HEK293 (cell line): ENCODE measurements around the gene STUB1.

ENCODE experiments used
- FEZF1 ChIP-seq: fragments of 450-650 bp; formaldehyde crosslinking; IDR thresholded peaks from 2 replicates; pipeline ENCODE4 v1.5.1; 2016; ENCODE audit warnings: missing biosample characterization, missing genetic modification characterization
- GFI1B ChIP-seq: fragments of 450-650 bp; formaldehyde crosslinking; IDR thresholded peaks from 2 replicates; pipeline ENCODE4 v1.5.1; 2016; ENCODE audit warnings: missing biosample characterization, missing genetic modification characterization
- GLI4 ChIP-seq: fragments of 450-650 bp; formaldehyde crosslinking; IDR thresholded peaks from 2 replicates; pipeline ENCODE4 v1.5.1; 2016; ENCODE audit warnings: missing biosample characterization, missing genetic modification characterization
- HOXD13 ChIP-seq: sonication (generic); formaldehyde crosslinking; IDR thresholded peaks from 2 replicates; pipeline ENCODE4 v1.8.0; 2022; ENCODE audit warnings: missing genetic modification reagents, borderline replicate concordance
- KLF10 ChIP-seq: fragments of 450-650 bp; IDR thresholded peaks from 2 replicates; pipeline ENCODE4 v1.5.1; 2018; ENCODE audit warnings: missing biosample characterization, mild to moderate bottlenecking, missing genetic modification characterization
- KLF16 ChIP-seq: fragments of 450-650 bp; formaldehyde crosslinking; IDR thresholded peaks from 2 replicates; pipeline ENCODE4 v1.5.1; 2017; ENCODE audit warnings: missing biosample characterization, missing genetic modification characterization
- KLF7 ChIP-seq: fragments of 450-650 bp; formaldehyde crosslinking; IDR thresholded peaks from 2 replicates; pipeline ENCODE4 v1.5.1; 2016; ENCODE audit warnings: missing biosample characterization, missing genetic modification characterization, borderline replicate concordance
- PRDM1 ChIP-seq: fragments of 450-650 bp; formaldehyde crosslinking; IDR thresholded peaks from 2 replicates; pipeline ENCODE4; 2016; ENCODE audit warnings: missing biosample characterization, missing genetic modification characterization
- RBAK ChIP-seq: fragments of 450-650 bp; formaldehyde crosslinking; IDR thresholded peaks from 2 replicates; pipeline ENCODE4 v1.5.1; 2016; ENCODE audit warnings: missing biosample characterization, missing genetic modification characterization
- REPIN1 ChIP-seq: fragments of 450-650 bp; formaldehyde crosslinking; IDR thresholded peaks from 2 replicates; pipeline ENCODE4 v1.5.1; 2017; ENCODE audit warnings: missing biosample characterization, missing genetic modification characterization, low read depth
- ZBTB17 ChIP-seq: fragments of 450-650 bp; formaldehyde crosslinking; IDR thresholded peaks from 2 replicates; pipeline ENCODE4 v1.5.1; 2016; ENCODE audit warnings: missing biosample characterization, missing genetic modification characterization
- ZBTB20 ChIP-seq: fragments of 450-650 bp; formaldehyde crosslinking; IDR thresholded peaks from 2 replicates; pipeline ENCODE4 v1.5.1; 2016; ENCODE audit warnings: missing biosample characterization, missing genetic modification characterization
- ZBTB8A ChIP-seq: fragments of 450-650 bp; formaldehyde crosslinking; IDR thresholded peaks from 2 replicates; pipeline ENCODE4 v1.5.1; 2016; ENCODE audit warnings: missing biosample characterization, missing genetic modification characterization
- ZNF112 ChIP-seq: fragments of 450-650 bp; formaldehyde crosslinking; IDR thresholded peaks from 2 replicates; pipeline ENCODE4 v1.5.0; 2017; ENCODE audit warnings: missing biosample characterization, missing genetic modification characterization
- ZNF114 ChIP-seq: fragments of 450-650 bp; formaldehyde crosslinking; IDR thresholded peaks from 2 replicates; pipeline ENCODE4 v1.5.0; 2017; ENCODE audit warnings: missing biosample characterization, missing genetic modification characterization
- ZNF155 ChIP-seq: fragments of 450-650 bp; formaldehyde crosslinking; IDR thresholded peaks from 2 replicates; pipeline ENCODE4 v1.5.1; 2016; ENCODE audit warnings: missing biosample characterization, missing genetic modification characterization
- ZNF223 ChIP-seq: fragments of 450-650 bp; formaldehyde crosslinking; IDR thresholded peaks from 2 replicates; pipeline ENCODE4 v1.5.1; 2016; ENCODE audit warnings: missing biosample characterization, missing genetic modification characterization
- ZNF354C ChIP-seq: fragments of 450-650 bp; formaldehyde crosslinking; IDR thresholded peaks from 2 replicates; pipeline ENCODE4 v1.5.1; 2016; ENCODE audit warnings: missing biosample characterization, missing genetic modification characterization, low read depth, borderline replicate concordance
- ZNF366 ChIP-seq: fragments of 450-650 bp; formaldehyde crosslinking; conservative IDR thresholded peaks from 2 replicates; pipeline ENCODE4 v1.5.1; 2016; ENCODE audit warnings: missing biosample characterization, missing genetic modification characterization
- ZNF48 ChIP-seq: fragments of 450-650 bp; formaldehyde crosslinking; IDR thresholded peaks from 2 replicates; pipeline ENCODE4 v1.5.1; 2016; ENCODE audit warnings: missing biosample characterization, missing genetic modification characterization
- ZNF596 ChIP-seq: fragments of 450-650 bp; IDR thresholded peaks from 2 replicates; pipeline ENCODE4 v1.5.0; 2018; ENCODE audit warnings: missing biosample characterization, mild to moderate bottlenecking, missing genetic modification characterization, moderate library complexity
- ZNF624 ChIP-seq: fragments of 450-650 bp; formaldehyde crosslinking; IDR thresholded peaks from 2 replicates; pipeline ENCODE4 v1.5.1; 2017; ENCODE audit warnings: missing biosample characterization, missing genetic modification characterization
- ZNF658 ChIP-seq: fragments of 450-650 bp; formaldehyde crosslinking; IDR thresholded peaks from 2 replicates; pipeline ENCODE4; 2016; ENCODE audit warnings: missing biosample characterization, missing genetic modification characterization
- ZNF704 ChIP-seq: fragments of 450-650 bp; formaldehyde crosslinking; IDR thresholded peaks from 2 replicates; pipeline ENCODE4 v1.5.1; 2016; ENCODE audit warnings: missing biosample characterization, missing genetic modification characterization
- ZNF791 ChIP-seq: fragments of 450-650 bp; formaldehyde crosslinking; IDR thresholded peaks from 2 replicates; pipeline ENCODE4 v1.5.1; 2016; ENCODE audit warnings: missing biosample characterization, missing genetic modification characterization
- ZNF830 ChIP-seq: fragments of 450-650 bp; IDR thresholded peaks from 2 replicates; pipeline ENCODE4 v1.5.0; 2018; ENCODE audit warnings: missing biosample characterization, missing genetic modification characterization, low read depth, mild to moderate bottlenecking, moderate library complexity
- ZXDB ChIP-seq: fragments of 450-650 bp; formaldehyde crosslinking; IDR thresholded peaks from 2 replicates; pipeline ENCODE4 v1.5.1; 2016; ENCODE audit warnings: missing biosample characterization, missing genetic modification characterization
- TF ChIP-seq, protein P1 (sequence below): fragments of 450-650 bp; formaldehyde crosslinking; IDR thresholded peaks from 2 replicates; pipeline ENCODE4 v1.5.1; 2016; ENCODE audit warnings: missing biosample characterization, missing genetic modification characterization
- TF ChIP-seq, protein P2 (sequence below): fragments of 450-650 bp; formaldehyde crosslinking; IDR thresholded peaks from 2 replicates; pipeline ENCODE4 v1.5.1; 2016; ENCODE audit warnings: missing biosample characterization, missing genetic modification characterization
- TF ChIP-seq, protein P3 (sequence below): fragments of 450-650 bp; formaldehyde crosslinking; conservative IDR thresholded peaks from 2 replicates; pipeline ENCODE4 v1.5.1; 2016; ENCODE audit warnings: low read depth, missing biosample characterization, missing genetic modification characterization

The STUB1 gene

GRCh38 chr16:678858-679813 is 1.1 kb upstream of the STUB1 start (continued):
- TF ChIP-seq ZNF596 (tag by site-specific recombination), result no peak
- no peak for TF ChIP-seq REPIN1 (tag by site-specific recombination)
- TF ChIP-seq ZBTB20 (tag by site-specific recombination), result no peak
- peak; percentile 97 for TF ChIP-seq ZXDB (tag by site-specific recombination)
- no peak for TF ChIP-seq ZNF114
- TF ChIP-seq KLF7 (tag by site-specific recombination), result peak; percentile 75; the same call in 1 of the 2 replicates
- peak; percentile 46 for TF ChIP-seq ZBTB17
- no peak for TF ChIP-seq RBAK (tag by site-specific recombination)
- no peak for TF ChIP-seq ZNF48
- TF ChIP-seq ZNF658 (tag by site-specific recombination), result no peak
- TF ChIP-seq ZNF354C, result no peak
- TF ChIP-seq GFI1B (tag by site-specific recombination), result no peak
- TF ChIP-seq ZNF112 (tag by site-specific recombination), result no peak
- no peak for TF ChIP-seq GLI4 (tag by site-specific recombination)
- TF ChIP-seq ZNF366, result no peak
- no peak for TF ChIP-seq PRDM1 (tag by site-specific recombination)
- TF ChIP-seq, protein P1, sequence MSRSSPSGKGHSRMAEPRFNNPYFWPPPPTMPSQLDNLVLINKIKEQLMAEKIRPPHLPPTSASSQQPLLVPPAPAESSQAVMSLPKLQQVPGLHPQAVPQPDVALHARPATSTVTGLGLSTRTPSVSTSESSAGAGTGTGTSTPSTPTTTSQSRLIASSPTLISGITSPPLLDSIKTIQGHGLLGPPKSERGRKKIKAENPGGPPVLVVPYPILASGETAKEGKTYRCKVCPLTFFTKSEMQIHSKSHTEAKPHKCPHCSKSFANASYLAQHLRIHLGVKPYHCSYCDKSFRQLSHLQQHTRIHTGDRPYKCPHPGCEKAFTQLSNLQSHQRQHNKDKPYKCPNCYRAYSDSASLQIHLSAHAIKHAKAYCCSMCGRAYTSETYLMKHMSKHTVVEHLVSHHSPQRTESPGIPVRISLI, result no peak
- no peak for TF ChIP-seq HOXD13 (CRISPR knock-in tag)
- TF ChIP-seq ZNF830 (tag by site-specific recombination), result no peak
- TF ChIP-seq ZBTB8A (tag by site-specific recombination), result peak; percentile 52
- no peak for TF ChIP-seq ZNF704
- TF ChIP-seq ZNF791, result no peak
- TF ChIP-seq KLF10 (tag by site-specific recombination), result peak; percentile 44; the same call in 1 of the 2 replicates
- no peak for TF ChIP-seq ZNF624
- no peak for TF ChIP-seq ZNF155 (tag by site-specific recombination)
- TF ChIP-seq, protein P2, sequence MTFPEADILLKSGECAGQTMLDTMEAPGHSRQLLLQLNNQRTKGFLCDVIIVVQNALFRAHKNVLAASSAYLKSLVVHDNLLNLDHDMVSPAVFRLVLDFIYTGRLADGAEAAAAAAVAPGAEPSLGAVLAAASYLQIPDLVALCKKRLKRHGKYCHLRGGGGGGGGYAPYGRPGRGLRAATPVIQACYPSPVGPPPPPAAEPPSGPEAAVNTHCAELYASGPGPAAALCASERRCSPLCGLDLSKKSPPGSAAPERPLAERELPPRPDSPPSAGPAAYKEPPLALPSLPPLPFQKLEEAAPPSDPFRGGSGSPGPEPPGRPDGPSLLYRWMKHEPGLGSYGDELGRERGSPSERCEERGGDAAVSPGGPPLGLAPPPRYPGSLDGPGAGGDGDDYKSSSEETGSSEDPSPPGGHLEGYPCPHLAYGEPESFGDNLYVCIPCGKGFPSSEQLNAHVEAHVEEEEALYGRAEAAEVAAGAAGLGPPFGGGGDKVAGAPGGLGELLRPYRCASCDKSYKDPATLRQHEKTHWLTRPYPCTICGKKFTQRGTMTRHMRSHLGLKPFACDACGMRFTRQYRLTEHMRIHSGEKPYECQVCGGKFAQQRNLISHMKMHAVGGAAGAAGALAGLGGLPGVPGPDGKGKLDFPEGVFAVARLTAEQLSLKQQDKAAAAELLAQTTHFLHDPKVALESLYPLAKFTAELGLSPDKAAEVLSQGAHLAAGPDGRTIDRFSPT (tag by site-specific recombination), result peak; percentile 66
- peak; percentile 79; the same call in 1 of the 2 replicates for TF ChIP-seq KLF16
- no peak for TF ChIP-seq FEZF1 (tag by site-specific recombination)
- TF ChIP-seq, protein P3, sequence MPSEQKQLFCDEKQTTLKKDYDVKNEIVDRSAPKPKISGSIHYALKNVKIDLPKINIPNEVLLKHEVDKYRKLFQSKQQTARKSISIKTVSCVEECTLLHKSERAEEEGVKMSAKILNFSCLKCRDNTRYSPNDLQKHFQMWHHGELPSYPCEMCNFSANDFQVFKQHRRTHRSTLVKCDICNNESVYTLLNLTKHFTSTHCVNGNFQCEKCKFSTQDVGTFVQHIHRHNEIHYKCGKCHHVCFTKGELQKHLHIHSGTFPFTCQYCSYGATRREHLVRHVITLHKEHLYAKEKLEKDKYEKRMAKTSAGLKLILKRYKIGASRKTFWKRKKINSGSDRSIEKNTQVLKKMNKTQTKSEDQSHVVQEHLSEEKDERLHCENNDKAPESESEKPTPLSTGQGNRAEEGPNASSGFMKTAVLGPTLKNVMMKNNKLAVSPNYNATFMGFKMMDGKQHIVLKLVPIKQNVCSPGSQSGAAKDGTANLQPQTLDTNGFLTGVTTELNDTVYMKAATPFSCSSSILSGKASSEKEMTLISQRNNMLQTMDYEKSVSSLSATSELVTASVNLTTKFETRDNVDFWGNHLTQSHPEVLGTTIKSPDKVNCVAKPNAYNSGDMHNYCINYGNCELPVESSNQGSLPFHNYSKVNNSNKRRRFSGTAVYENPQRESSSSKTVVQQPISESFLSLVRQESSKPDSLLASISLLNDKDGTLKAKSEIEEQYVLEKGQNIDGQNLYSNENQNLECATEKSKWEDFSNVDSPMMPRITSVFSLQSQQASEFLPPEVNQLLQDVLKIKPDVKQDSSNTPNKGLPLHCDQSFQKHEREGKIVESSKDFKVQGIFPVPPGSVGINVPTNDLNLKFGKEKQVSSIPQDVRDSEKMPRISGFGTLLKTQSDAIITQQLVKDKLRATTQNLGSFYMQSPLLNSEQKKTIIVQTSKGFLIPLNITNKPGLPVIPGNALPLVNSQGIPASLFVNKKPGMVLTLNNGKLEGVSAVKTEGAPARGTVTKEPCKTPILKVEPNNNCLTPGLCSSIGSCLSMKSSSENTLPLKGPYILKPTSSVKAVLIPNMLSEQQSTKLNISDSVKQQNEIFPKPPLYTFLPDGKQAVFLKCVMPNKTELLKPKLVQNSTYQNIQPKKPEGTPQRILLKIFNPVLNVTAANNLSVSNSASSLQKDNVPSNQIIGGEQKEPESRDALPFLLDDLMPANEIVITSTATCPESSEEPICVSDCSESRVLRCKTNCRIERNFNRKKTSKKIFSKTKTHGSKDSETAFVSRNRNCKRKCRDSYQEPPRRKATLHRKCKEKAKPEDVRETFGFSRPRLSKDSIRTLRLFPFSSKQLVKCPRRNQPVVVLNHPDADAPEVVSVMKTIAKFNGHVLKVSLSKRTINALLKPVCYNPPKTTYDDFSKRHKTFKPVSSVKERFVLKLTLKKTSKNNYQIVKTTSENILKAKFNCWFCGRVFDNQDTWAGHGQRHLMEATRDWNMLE (tag by site-specific recombination), result no peak
- TF ChIP-seq ZNF223 (tag by site-specific recombination), result no peak
